Osteoblast (primary cell): ENCODE measurements around the gene ORMDL1. TPM values are rescaled to one million over a fixed set of nuclear protein-coding genes. Genes with fewer than 3 reads are reported as not detected.

ENCODE experiments used
- DNase-seq: peaks from one replicate; pipeline ENCODE4 v3.0.0; 2011; ENCODE audit warnings: low spot score, mixed read lengths; ENCODE audit not compliant: insufficient read length; ENCODE audit errors: missing footprints
- H2AFZ ChIP-seq: 2 replicates; pipeline ENCODE4 v1.6.0; 2011; ENCODE audit warnings: mild to moderate bottlenecking, low read length
- H3K27ac ChIP-seq: 2 replicates; pipeline ENCODE4 v1.5.1; 2011; ENCODE audit warnings: mild to moderate bottlenecking, low read depth, low read length, moderate library complexity
- H3K27me3 ChIP-seq: 2 replicates; pipeline ENCODE4 v1.6.0; 2012; ENCODE audit warnings: mild to moderate bottlenecking, control low read depth, inconsistent platforms, low read length, moderate library complexity; ENCODE audit not compliant: insufficient read depth
- H3K36me3 ChIP-seq: 2 replicates; pipeline ENCODE4 v1.5.1; 2011; ENCODE audit warnings: mild to moderate bottlenecking, low read length, control low read depth, moderate library complexity; ENCODE audit not compliant: insufficient read depth
- H3K4me1 ChIP-seq: 2 replicates; pipeline ENCODE4 v1.5.1; 2011; ENCODE audit warnings: mild to moderate bottlenecking, low read length, control low read depth, moderate library complexity; ENCODE audit not compliant: insufficient read depth
- H3K4me2 ChIP-seq: 2 replicates; pipeline ENCODE4 v1.6.0; 2011; ENCODE audit warnings: mild to moderate bottlenecking, low read length; ENCODE audit not compliant: insufficient read depth
- H3K4me3 ChIP-seq: fragments of 200-600 bp; sonication (generic); 3 replicates; pipeline ENCODE4 v1.5.1; 2012; ENCODE audit warnings: mild to moderate bottlenecking, low read length, inconsistent platforms; ENCODE audit not compliant: insufficient read depth
- H3K79me2 ChIP-seq: 2 replicates; pipeline ENCODE4 v1.6.0; 2012; ENCODE audit warnings: mild to moderate bottlenecking, low read length, control low read depth, inconsistent platforms; ENCODE audit not compliant: insufficient read depth
- H3K9me3 ChIP-seq: 2 replicates; pipeline ENCODE4 v1.5.1; 2011; ENCODE audit warnings: low read depth, low read length, control low read depth
- H4K20me1 ChIP-seq: 2 replicates; pipeline ENCODE4 v1.6.0; 2012; ENCODE audit warnings: mild to moderate bottlenecking, low read length, control low read depth; ENCODE audit not compliant: insufficient read depth
- total RNA-seq: library from RNA; depleted of rRNA; stranded (reverse); fragments of >200 nt; gene quantifications from 2 replicates; pipeline ENCODE4 v1.2.3, GENCODE V29; 2012
- TF ChIP-seq, protein P1 (sequence below): IDR thresholded peaks from 2 replicates; pipeline ENCODE4 v1.5.1; 2011; ENCODE audit warnings: mild to moderate bottlenecking, low read depth, low read length, moderate library complexity; ENCODE audit errors: extremely low read depth

Gene ORMDL1
- total RNA-seq, 1 donor: 42.3 TPM

DNA sequence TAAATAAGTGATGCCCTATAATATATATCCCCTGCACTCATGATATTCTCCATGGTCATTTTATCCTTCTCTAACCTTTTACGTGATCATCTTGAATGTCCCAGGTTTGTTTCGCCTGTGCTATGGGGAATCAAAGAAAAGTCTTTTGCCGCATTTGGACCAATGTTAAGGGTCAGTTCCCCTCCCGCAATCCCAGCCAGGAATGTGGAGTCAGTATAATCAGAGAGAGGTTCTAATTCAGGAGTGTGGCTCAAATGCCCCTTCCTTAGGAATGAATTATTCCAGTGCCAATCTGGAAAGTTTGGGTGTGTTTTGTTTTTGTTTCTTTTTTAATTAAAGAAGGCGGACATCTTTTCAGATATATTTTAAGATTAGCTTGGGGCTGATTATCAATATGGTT lies 41.9 kb upstream of the ORMDL1 start:
- TF ChIP-seq, protein P1, sequence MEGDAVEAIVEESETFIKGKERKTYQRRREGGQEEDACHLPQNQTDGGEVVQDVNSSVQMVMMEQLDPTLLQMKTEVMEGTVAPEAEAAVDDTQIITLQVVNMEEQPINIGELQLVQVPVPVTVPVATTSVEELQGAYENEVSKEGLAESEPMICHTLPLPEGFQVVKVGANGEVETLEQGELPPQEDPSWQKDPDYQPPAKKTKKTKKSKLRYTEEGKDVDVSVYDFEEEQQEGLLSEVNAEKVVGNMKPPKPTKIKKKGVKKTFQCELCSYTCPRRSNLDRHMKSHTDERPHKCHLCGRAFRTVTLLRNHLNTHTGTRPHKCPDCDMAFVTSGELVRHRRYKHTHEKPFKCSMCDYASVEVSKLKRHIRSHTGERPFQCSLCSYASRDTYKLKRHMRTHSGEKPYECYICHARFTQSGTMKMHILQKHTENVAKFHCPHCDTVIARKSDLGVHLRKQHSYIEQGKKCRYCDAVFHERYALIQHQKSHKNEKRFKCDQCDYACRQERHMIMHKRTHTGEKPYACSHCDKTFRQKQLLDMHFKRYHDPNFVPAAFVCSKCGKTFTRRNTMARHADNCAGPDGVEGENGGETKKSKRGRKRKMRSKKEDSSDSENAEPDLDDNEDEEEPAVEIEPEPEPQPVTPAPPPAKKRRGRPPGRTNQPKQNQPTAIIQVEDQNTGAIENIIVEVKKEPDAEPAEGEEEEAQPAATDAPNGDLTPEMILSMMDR: no peak
- H3K4me1 ChIP-seq: peaks cover 9% of the 10 kb centered on the region
- H4K20me1 ChIP-seq: no peaks in the 10 kb centered on the region
- H3K9me3 ChIP-seq: no peaks in the 10 kb centered on the region
- no peak for DNase-seq
- no peak overlapping the region for H3K4me2 ChIP-seq
- H3K27me3 ChIP-seq: no peaks in the 10 kb centered on the region
- H3K4me3 ChIP-seq: no peak overlapping the region
- H2AFZ ChIP-seq: no peak overlapping the region
- no peak overlapping the region for H3K27ac ChIP-seq
- no peaks in the 10 kb centered on the region for H3K36me3 ChIP-seq
- no peaks in the 10 kb centered on the region for H3K79me2 ChIP-seq

DNA sequence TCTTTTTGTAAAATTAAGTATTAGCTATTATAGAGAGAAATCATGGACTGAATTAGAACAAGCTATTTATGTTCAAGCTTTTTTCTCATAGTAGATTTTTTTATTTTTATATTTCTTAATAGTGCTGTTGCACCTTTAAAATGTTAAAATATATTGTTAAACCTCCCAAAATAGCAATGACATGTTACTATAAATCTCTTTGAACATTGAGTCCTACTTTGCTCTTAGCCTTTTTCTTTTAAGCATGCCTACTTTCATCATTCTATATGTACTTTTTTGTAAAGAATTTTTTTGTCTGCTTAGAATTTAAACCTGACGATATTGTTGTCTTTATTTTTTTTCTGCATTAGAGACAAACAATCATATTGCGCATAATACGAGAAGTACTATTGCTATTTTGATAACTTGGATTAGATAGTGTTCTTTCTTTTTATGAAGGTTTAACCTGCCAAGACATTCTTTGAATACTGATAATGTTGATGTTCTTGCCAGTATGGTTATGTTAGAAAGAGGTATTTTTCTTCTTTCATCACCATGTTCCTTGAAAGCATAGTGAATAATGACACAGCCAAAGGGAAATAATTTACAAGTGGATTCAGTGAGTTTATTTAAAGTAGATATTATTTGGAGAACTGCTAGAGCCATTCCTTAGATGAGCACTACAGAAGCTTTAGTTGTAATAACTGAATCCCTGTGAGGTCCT lies 40.7 kb upstream of the ORMDL1 start:
- Histone ChIP-seq H3K36me3 (no peaks in the 10 kb centered on the region), H3K9me3 (no peaks in the 10 kb centered on the region), H3K4me2 (no peak overlapping the region), H3K4me3 (no peak overlapping the region), H3K4me1 (peaks cover 11% of the 10 kb centered on the region), H3K79me2 (no peaks in the 10 kb centered on the region), H3K27me3 (no peaks in the 10 kb centered on the region), H3K27ac (no peak overlapping the region), H4K20me1 (no peaks in the 10 kb centered on the region), H2AFZ (no peak overlapping the region)
- DNase-seq: no peak
- TF ChIP-seq, protein P1: no peak

DNA sequence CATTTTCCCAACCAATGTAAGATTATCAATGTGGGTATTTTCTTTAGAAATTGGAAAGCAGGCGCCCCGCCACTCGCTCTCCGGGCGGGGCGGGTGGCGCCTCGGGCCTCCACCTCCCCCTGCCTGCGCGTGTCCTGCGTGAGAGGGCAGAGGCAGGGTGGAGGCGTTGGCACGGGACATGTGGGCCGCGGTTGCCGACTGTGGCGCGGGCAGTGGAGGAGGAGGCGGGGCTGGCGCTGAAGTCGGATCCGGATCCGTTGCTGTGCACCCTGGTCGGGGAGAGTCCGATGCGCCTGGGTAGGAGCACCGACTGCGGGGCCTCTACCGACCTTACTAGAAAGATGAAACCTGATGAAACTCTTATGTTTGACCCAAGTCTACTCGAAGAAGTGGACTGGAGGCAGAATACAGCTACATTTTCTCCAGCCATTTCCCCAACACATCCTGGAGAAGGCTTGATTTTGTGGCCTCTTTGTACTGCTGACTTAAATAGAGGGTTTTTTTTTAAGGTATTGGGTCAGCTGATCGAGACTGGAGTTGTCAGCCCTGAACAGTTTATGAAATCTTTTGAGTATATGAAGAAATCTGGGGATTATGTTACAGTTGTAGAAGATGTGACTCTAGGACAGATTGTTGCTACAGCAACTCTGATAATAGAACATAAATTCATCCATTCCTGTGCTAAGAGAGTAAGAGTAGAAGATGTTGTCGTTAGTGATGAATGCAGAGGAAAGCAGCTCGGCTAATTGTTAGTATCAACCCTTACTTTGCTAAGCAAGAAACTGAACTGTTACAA lies 38.0 kb upstream of the ORMDL1 start:
- peak; percentile 74 for DNase-seq
- Histone ChIP-seq H3K27ac (peak overlapping the region; percentile 54), H3K4me1 (peaks cover 12% of the 10 kb centered on the region), H3K9me3 (peaks cover 3% of the 10 kb centered on the region), H3K27me3 (no peaks in the 10 kb centered on the region), H4K20me1 (no peaks in the 10 kb centered on the region), H3K36me3 (peaks cover 9% of the 10 kb centered on the region), H3K79me2 (no peaks in the 10 kb centered on the region), H3K4me3 (no peak overlapping the region), H3K4me2 (peak overlapping the region; percentile 3), H2AFZ (no peak overlapping the region)
- TF ChIP-seq, protein P1: no peak

DNA sequence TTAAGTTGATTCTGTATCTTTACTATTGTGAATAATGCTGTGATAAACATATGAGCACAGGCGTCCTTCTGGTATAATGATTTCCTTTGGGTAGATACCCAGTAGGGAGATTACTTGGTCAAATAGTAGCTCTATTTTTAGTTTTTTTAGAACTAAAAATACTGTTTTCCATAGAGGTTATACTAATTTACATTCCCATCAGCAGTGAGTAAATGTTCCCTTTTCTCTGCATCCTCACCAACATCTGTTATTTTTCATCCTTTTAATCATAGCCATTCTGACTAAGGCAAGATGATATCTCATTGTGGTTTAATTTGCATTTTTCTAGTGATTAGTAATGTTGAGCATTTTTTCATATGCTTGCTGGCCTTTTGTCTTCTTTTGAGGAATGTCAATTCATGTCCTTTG lies 35.2 kb upstream of the ORMDL1 start:
- Histone ChIP-seq H3K36me3 (peaks cover 9% of the 10 kb centered on the region), H3K27ac (peak overlapping the region; percentile 54)

More for the DNA sequence above, 35.2 kb upstream of the ORMDL1 start:
- Histone ChIP-seq H3K79me2 (no peaks in the 10 kb centered on the region), H3K4me1 (peaks cover 12% of the 10 kb centered on the region), H2AFZ (no peak overlapping the region), H3K27me3 (no peaks in the 10 kb centered on the region), H3K4me2 (no peak overlapping the region), H3K4me3 (no peak overlapping the region), H3K9me3 (peaks cover 3% of the 10 kb centered on the region), H4K20me1 (no peaks in the 10 kb centered on the region)
- peak; percentile 60 for DNase-seq
- TF ChIP-seq, protein P1: no peak
